Iris pigment epithelial cell (primary cell): Measurements from ENCODE around the gene VEZF1.

ENCODE experiments used
- DNase-seq: peaks from one replicate; pipeline ENCODE4 v3.0.0-alpha.2; 2011; ENCODE audit warnings: low read depth

The VEZF1 gene, protein sequence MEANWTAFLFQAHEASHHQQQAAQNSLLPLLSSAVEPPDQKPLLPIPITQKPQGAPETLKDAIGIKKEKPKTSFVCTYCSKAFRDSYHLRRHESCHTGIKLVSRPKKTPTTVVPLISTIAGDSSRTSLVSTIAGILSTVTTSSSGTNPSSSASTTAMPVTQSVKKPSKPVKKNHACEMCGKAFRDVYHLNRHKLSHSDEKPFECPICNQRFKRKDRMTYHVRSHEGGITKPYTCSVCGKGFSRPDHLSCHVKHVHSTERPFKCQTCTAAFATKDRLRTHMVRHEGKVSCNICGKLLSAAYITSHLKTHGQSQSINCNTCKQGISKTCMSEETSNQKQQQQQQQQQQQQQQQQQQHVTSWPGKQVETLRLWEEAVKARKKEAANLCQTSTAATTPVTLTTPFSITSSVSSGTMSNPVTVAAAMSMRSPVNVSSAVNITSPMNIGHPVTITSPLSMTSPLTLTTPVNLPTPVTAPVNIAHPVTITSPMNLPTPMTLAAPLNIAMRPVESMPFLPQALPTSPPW

DNA sequence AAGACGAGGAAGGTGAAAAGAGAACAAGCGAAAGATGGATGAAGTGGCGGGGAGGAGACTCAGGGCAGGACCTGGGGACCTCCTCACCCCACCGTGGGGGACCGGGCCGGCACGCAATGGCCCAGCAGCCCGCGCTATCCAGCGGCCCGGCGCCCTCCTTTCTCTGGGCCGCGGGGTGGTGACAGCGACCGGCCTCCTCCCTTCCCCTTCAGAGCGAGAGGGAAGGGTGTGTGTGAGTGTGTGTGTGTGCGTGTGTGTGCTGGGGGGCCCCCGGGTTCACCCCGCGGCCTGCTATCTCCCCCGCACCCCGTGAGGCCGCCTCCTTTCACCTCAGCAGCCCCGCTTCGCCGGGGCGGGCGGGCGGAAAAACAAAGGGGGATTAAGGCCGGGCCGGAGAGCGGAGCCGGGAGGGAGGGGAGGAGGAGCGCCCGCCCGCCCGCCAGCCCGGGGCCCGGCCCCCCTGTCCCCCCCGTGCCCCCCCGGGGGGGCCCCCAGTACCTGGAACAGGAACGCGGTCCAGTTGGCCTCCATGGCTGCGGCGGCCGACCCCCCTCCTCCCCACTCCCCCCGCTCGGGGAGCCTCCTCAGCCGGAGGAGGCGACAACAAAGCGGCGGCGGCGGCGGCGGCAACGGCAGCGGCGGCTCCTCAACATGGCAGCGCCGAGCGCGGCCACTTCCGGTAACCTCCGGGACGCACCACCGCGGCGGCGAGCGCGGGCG, at the start of gene VEZF1:
Gene VEZF1 (minus strand): TSS at position 674 of the 720 bp plus-strand sequence. CDS start 143 bp downstream, at position 531.
- DNase-seq: peak; percentile 69

DNA sequence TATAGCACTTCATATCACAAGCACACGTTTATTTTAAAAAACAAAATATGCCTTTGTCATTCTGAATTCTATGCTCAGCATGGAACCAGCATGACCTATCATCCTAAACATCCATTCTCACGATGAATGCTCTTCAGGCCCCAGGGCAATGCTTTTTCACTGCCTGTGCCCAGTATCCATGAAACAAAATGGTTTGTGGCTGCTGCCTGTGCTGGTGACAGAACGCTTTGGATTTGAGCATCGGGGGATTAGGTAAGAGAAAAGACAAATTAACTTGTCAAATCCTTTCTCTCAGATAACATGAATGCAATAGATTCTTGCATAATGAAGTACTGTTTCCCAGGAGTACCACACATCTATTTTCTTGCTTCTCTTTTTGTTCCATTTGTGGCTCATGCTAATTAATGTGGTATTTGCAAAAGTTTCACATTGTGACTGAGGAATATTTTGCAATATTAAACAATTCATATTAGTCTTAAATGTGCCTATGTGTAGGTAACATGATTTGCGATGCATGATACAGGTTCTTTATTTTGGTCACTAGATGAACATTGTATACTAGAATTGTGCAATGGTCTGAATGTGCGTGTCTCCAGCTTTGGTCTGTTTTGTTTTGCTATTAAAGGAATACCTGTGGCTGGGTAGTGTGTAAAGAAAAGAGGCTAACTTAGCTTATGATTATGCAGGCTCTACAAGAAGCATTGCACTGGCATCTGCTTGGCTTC, 44.8 kb upstream of the VEZF1 start:
- no peak for DNase-seq

DNA sequence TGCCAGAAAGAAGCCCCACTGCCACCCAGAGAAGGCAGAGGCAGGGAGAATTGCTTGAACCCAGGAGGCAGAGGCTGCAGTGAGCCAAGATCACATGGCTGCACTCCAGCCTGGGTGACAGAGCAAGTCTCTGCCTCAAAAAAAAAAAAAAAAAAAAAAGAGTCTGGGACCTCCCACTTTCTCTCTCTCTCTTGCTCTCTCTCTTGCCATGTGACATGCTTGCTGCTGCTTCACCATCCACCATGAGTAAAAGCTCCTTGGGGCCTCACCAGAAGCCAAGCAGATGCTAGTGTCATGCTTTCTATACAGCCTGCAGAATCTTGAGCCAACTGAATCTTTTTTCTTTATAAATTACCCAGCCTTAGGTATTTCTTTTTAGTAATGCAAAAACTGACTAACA, 40.5 kb upstream of the VEZF1 start:
- DNase-seq: no peak

DNA sequence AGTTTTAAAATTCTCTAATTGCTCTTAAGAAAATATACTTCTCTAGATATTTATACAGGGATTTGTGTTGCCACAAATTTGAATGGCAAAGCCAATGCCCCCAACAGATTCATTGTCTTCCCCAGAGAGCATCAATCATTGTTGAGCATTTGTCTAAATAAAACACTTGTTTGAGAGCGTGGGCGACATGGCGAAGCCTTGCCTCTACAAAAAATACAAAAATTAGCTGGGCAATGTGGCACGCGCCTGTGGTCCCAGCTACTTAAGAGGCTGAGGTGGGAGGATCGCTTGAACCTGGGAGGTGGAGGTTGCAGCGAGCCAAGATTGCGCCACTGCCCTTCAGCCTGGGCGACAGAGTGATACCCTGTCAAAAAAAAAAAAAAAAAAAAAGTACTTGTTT, 32.3 kb upstream of the VEZF1 start:
- no peak for DNase-seq

DNA sequence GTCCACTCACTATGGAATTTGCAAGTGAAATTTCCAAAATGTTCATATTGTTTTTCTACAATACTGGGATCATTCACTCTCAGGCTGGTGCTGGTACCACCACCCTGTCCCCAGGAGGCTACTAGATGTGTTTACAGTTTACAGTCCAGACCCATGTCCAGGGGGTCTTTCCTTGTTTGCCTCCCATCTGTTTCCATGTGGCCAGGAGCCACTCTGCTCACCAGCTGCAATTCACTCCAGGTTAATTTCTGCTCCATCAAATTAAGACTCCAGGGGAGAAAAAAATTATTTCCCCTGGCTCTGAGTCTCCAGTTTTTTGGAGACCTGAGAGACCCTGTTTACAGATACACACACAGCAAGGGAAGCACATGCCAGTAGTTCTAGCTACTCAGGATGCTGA, 31.5 kb upstream of the VEZF1 start:
- DNase-seq: no peak

DNA sequence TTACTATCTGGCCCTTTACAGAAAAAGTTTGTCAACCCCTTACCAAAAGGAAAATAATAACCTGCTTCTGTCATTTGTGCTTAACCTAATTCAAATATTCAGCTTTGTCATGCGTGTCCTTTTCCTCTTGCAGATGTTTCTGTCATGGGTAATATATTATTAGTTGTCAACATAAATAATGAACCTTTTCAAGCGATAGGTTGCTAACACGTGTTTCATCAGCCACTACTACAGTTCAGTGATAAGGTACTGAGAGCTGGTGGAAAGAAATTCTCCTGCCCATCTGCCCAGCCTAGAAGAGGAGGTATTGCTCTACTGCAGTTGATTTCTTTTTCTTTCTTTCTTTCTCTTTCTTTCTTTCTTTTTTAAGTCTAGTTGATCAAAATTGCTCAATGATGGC, 31.0 kb upstream of the VEZF1 start:
- DNase-seq: no peak

DNA sequence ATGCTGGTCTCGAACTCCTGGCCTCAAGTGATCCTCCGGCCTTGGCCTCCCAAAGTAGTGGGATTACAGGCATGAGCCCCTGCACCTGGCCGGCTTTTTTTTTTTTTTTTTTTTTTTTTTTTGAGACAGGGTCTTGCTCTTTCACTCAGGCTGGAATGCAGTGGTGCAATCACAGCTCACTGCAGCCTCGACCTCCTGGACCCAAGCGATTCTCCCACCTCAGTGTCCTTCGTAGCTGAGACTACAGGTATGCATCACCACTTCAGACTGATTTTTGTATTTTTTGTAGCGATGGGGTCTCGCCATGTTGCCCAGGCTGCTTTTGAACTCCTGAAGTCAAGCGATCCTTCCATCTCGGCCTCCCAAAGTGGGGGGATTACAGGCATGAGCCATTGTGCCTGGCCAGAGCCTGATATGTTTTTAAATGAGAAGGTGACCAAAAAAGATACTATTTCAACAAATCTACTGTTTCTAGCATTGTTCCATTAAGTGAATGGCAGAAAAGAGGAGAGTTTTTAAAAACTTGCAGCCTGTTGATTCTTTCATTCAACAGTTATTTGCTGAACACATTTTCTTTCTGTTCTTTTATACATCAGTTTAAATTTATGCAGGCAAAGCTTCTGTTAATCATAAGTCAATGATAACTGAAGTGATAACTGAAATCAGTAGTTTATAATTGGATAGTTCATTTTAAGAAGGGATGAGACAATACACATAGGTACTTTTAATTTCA, 22.2 kb upstream of the VEZF1 start:
- DNase-seq: no peak

DNA sequence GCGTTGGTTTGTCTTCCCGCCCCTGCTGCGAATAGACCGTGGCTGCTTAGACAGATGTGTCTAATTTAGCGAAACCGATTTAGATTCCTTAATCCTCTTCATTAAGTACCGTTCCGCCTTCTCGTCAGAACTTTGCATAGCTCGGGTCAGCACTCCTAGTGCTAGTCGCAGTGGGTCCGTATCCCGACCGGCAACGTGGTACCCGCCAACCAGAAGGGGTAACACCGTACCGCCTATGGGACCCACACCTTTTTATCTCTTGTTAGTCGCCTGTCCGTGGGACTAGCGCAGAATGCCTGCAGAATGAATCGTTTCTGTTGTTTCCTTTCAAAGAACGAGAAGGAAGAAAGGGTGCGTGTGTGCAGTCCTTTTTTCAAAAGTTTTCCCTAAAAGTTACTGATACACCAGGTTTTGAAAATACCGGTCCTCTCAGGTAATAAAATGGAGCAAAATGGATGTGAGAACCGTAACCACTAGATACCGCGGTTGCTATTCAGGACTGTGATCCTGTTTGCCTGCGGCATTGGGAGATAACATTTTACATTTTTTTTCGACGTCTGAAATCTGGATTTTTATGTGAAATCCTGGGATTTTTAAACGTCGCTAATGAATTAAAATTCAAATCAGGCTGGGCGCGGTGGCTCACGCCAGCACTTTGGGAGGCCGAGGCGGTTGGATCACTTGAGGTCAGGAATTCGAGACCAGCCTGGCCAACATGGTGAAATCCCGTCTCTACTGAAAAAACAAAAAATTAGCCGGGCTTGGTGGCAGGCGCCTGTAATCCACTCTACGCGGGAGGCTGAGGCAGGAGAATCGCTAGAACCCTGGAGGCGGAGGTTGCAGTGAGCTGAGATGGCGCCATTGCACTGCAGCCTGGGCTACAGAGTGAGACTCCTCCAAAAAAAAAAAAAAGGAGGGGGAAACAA, 20.0 kb upstream of the VEZF1 start:
- no peak for DNase-seq

DNA sequence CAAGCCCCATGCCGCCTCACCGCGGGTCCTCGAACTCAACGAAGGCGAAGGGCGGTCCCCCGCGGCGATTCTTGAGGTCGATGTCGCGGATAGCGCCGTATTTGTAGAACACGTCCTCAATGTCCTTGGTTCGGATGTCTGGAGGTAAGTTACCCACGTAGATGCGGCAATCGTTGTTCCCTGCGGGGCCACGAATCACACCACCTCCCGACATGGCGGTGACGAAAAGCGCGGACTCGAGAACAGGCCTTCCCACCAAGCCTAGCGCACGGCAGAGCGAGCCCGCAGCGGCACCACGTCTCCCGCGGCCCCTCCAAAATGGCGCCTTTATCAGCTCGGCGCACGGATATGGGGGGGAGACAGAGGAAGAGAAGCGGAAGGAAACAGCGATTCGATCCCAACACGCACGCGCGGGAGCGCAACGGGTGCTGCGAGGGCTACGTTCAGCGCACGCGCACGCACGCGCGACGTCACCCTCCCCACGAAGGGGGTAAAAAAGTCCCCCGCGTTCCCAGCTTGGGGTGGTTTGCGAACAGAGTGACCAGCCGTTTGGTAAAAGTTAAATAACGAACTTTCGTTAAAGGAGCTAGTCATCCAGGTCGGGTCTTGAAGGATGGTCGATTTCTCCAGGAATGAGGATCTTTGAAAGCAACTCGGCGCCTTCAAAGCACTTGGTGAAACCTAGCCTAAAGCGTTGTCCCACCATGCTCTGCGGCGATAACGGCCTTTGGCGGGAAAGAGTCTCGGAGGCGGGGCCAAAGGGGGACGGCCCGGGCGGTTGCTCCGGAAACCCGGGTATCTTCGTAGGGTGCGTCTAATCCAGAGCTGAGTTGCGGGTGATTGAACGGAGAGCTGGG, 19.1 kb upstream of the VEZF1 start, which contains the start of gene SRSF1:
Gene SRSF1 (minus strand): TSS at position 323 of the 857 bp plus-strand sequence. CDS start 109 bp downstream, at position 214.
- DNase-seq: peak; percentile 97

DNA sequence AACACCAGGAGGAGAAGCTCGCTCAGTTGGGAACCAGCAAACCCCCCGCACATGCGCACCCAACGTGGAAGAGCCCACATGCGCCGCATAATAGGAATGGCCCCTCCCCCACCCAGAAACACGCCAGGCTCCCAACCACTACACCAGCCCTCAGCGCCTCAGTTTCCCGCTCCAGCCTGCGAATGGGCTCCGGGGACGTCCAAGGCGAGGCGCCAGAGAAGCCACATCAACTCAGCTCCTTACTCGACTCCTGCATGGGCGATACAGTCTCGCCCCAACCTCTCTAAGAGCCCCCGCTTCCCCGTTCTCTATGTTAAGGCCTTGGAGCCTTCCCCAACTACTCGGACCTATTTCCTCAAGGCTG, 18.5 kb upstream of the VEZF1 start:
- DNase-seq: peak; percentile 79

DNA sequence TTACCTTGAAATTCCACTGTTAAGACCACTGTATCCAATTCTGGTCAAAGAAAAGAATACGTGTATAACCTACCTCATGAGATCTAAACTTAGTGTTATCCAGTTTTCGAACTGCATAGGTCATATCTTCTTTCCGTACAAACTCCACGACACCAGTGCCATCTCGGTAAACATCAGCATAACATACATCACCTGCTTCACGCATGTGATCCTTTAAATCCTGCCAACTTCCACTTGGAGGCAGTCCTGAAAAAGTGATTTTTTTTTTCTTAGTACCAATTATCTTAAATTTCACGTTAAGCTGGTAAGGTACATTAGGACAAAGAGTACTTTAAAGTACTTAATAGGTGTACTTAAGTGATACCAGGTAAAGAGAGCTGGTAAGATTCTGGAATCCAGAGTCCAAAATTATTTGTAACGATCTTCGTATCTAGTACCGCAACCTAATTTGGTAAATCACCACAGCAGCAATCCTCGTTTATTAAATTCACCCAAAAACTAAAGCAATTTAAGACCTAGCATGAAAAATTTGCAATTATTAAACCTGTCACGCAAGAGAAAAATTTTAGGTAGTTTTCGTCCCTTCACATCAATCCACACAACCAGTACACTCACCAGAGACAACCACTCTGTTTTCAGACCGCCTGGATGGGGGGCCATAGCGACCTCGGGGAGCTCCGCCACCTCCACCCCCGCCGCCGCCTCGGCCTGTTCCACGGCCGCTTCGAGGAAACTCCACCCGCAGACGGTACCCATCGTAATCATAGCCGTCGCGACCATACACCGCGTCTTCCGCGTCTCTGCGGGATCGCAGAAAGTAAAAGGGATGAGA, 17.9 kb upstream of the VEZF1 start:
- no peak for DNase-seq

DNA sequence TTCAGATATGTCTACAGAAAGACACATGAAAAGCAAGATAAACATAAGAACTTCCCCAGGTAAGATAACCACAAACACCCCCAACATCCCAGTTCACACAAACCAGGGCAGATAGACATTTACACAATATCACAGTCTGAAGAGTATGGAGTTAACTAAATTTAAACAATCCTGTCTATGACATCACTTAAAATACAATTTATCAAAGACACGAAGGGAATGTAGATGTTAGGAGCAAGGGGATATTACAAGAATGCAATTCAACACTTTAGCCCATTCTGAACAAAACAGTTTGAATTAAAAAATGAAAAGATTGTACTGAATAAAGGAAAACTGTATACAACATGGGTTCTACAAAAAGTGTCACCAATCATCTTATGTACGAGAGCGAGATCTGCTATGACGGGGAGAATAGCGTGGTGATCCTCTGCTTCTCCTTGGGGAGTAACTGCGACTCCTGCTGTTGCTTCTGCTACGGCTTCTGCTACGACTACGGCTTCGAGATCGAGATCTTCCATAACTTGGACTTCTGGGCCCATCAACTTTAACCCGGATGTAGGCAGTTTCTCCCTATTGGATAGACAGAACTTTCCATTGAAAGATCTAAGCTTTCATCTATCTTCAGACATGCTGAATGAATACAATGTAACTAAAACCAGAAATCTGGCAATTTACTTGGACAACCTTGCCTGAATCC, 17.1 kb upstream of the VEZF1 start:
- DNase-seq: no peak

DNA sequence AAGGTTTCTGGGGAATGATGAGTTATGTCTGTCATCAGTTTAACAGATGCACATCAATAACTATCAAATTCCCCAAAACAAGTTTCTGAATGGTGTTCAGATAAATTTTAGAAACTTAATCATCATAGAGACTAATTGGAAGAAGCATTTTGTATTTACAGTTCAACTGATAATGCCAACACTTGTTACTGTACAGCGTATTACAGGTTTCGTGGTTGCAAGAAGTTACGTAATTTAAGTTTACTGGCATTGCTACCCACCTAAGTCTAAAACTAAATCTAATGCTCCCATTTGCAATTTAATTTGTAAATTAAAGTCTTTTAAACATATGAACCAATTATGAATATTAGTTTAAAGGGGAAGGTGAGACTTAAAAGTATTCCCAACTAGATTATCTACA, 16.0 kb upstream of the VEZF1 start:
- no peak for DNase-seq

DNA sequence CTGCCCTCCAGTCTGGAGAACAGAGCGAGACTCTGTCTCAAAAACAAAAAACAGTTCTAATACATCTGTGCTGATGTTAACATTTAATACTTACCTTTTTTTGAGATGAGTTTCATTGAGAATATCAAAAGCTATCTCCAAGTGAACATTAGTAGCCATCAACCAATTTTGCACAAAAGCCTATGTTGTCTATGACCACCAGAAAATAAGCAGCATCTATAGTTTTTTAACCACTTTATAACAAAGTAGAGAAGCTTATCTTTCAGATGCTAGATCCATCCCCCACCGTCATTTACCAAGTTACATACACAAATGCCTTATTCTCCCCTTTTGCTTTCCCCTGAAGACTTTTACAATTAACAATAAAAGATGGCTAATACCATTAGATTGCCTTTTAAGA, 14.9 kb upstream of the VEZF1 start:
- no peak for DNase-seq

DNA sequence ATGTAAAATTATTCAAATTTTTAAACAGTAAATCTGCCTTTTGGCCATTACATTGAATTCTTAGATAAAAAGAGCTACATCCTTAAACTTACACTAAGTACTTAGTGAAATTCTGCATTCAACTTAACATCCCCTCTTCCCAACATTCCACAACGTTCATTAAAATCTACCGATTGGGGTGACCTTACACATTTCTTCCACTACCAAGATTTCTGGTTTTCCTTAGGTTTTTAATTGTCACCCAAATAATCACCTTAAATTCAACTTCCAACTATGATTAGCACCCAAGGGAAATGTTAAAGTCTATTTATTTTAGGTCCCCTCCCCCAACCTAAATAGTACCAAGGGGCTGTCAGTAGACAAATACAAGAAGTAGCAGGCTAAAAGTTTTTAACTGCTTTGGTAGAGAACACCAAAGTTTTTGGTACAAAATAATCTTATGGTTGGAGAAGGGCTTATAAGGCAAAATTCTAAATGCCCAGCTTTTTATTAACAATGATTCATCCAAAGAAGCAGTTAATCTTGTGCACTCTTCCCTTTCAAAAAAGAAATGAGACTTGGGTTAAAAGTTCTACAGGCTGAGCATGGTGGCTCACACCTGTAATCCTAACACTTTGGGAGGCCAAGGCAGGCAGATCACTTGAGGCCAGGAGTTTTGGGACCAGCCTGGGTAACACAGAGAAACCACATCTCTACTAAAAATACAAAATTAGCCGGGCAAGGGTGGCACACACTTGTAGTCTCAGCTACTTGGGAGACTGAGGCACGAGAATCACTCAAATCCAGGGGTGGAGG, 14.3 kb upstream of the VEZF1 start:
- DNase-seq: no peak

DNA sequence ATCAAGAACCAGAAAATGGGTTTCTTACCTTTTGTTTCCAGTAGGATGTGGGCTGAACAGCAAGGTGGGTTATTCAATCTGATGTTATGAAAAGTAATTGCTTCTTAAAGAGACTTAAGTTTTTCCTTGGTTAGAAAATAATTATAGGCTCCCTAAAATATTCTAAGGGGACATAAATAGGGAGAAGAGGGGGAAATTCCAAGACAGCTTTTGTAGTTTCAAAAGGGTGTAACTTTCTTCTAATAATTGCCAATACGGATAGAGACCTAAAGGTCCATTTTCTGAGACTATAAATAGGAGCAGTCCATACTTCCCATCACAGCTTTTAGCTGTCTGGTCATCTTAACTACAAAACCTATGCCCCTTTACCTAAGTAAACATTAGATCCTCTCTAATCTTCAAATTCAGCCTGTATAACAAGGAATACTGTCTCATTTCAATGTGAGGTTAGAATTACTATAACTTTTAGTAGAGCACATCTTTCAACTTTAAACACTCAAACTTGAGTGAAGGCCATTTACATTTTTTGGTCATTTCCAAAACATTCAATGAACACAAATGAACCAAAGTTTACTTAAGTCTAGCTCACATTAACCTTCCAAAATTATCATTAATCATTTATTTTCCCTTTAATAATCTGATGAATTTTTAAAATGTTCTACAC, 13.5 kb upstream of the VEZF1 start:
- no peak for DNase-seq

DNA sequence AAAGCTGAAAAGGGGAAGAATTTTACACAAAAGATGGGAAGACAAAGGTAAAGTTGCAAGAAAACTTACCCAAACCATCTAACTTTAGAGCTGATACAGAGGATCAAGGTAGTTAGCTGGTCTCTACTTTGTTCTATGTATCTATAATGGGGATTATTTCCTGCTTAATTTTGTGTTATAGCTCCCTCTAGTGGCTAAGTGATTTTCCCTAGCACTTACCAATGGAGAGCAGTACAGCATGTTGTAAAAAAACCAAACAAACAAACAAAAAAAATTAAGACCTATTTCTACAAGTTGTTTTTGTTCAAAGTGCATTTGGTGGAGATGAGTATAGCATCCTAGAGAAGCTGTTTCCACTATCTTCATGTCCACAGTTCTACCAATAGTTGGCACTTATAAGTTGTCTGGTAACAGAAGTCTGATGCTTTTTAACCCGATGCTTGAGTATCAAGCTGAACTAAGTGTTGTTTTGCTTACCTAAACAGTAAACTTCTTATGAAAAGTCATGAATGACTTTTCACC, 11.5 kb upstream of the VEZF1 start:
- peak; percentile 74 for DNase-seq
